Activated effector memory CD4-positive, alpha-beta T cell treated with Interleukin-2 at 50 U/mL for 16 hours (primary cell): ENCODE data around the gene TRMT44.
"Not testable (repeated sequence)": the region's sequence is repeated elsewhere in the genome, so short reads cannot be mapped to it uniquely, and the experiment has no call there.

Source experiments
- DNase-seq: peaks from one replicate; pipeline ENCODE4 v3.0.0-alpha.2; 2020

TRMT44 gene

DNA sequence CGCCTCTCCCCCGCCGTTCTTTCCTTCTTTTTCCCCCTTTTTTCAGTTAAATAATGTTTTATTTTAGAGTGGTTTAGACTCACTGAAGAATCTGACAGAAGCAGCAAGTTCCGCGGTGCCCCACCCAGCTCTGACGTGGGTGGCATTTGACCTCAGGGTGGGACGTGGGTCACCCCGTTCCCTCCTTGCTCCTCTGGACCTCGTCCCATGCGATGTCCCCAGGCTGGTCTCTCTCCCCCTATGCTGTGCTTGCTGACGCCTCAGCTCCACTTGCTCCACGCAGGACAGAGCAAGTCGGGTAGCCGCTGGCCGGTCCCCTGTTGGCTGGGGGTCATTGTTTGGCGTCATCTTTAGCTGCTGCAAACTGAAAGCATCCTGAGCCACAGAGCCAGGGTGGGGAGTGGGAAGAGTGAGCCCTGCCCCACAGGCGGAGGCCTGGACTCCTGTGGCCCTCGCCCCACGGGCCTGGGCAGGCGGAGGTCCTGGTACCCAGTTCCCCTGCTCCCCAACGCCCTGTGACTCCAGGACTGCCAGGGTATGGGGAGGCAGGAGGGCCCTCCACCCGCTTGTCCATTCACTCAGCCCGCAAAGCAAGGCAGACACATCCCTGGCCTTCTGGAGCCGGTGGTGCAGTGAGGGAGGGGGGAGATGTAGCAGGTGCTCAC, 30.8 kb downstream of the TRMT44 start:
- DNase-seq: no peak

DNA sequence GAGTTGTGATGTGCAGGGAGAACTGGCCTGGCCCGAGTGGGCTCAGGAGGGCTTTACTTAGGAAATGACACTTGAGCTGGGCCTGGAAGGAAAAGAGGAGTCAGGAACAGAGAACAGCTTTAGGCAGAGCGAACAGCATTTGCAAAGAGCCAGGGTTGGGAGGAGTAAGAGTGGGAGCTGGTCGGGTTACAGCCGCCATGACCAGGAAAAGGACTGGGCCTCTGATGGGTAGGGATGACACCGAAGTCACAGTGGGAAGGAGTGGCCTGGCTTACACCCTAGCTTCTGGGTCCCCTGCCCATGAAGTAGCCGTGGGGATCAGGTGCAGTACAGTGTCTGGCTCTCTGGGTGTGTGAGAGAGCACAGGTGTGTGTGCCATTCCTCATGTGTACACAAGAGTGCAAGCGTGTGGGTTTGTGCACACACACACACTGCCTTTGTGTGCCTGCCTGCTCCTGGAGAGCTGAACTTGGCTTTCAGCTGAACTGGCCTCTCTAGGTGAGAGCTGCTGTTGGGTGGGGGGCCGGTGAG, 31.6 kb downstream of the TRMT44 start:
- no peak for DNase-seq

DNA sequence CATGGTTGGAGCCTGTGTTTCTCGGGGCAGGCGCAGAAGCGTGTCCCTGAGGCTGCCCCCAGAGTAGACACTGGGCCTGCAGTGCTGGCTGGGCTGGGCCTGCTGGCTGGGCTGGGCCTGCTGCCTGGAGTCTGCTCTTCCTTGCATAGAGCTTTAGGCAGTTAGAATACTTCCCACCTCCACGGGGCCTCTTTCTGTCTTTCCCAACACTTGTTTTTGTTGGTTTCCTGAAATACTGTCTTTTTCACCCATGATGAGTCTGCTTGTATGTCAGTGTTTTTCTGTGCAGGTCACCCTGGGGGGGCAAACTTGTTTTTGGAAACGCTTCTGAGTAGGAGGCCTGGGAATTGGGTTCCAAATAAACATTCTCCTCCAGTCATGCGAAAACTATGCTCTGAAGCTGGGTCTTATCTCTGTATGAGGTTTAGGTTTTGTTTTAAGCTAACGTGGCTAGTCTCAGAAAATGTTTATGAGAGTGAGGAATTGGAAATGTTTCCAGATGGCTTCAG, 32.2 kb downstream of the TRMT44 start:
- DNase-seq: no peak

DNA sequence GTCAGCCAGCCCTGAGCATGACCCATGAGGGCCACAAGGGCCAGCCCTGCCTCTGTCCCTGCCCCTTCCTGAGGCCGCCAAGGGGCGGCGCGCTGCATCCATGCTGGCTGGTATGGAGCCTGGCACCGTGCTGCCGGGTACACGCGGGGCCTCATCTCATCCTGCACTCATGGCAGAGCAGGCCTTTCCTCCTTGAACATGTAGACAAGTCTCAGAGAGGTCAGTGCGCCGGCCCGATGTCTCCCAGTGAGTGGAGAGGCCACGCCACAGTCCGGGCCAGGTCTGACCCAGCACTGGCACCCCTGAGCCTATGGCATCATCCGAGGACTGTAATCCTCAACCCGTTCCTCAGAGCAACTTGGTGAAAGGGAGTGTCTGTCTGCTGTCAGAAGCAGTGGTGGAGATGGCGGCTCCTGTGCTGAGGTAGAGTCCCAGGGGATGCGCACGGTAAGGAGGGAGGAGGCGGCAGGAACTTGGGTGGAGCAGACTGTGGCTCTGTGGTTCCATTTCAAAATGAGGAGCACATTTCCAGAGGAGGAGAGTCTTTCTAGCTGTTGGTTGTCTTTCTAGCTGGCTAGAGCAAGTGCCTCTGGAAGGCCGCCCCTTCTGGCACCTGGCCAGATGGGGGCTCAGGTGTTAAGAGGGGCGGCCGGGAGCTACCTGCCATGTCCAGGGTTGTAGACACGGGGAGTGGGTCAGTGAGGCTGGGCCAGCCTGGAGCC, 32.8 kb downstream of the TRMT44 start:
- no peak for DNase-seq

DNA sequence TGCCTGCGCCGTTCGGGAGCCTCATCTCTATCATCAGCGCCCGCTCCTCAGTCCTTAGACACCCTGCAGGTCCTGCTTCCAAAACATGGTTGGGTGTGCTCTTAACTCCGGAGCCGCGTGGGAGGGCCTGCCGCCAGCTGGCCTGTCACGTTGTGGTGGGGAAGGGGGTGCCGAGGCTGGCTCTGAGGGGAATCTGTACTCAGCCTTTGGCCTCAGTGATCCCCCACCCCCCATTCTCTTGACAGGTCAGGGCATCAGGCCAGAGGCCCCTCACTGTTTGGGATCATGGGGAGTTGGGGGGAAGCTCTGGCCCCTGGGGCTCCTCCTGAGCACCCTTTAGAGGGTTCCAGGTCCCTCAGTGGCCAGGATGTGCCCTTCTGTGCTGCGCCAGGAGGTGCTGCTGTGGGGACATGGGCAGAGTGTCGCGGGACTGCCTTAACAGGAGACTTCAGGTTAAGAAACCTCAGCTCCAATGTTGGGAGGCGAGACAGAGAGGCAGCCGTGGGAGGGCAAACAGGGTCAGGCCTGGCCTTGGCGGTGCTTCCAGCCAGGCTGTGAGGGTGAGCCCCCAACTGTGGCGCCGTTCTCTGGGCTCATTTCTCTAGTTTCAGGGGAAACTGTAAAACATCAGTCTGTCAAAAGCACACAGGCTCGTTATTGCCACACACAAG, 33.5 kb downstream of the TRMT44 start:
- no peak for DNase-seq

DNA sequence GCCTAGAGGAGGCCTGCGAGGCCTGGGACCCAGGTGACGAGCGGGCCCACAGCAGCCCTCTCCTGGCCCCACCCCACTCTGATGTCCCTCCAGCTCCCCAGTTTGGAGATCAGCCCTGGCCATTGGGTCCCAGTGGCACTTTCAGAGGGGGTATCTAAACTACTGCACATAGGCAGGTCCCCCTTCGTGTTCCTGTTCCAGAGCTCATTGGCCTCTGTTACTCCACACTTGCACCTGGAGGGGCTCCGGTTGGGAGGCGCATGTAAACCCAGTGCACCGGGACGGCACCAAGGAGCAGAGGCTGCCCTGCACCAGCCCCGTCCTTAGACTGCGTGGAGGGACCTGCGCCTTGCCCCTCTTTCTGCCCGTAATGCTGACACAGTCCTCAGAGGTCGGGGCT, 34.3 kb downstream of the TRMT44 start:
- no peak for DNase-seq

DNA sequence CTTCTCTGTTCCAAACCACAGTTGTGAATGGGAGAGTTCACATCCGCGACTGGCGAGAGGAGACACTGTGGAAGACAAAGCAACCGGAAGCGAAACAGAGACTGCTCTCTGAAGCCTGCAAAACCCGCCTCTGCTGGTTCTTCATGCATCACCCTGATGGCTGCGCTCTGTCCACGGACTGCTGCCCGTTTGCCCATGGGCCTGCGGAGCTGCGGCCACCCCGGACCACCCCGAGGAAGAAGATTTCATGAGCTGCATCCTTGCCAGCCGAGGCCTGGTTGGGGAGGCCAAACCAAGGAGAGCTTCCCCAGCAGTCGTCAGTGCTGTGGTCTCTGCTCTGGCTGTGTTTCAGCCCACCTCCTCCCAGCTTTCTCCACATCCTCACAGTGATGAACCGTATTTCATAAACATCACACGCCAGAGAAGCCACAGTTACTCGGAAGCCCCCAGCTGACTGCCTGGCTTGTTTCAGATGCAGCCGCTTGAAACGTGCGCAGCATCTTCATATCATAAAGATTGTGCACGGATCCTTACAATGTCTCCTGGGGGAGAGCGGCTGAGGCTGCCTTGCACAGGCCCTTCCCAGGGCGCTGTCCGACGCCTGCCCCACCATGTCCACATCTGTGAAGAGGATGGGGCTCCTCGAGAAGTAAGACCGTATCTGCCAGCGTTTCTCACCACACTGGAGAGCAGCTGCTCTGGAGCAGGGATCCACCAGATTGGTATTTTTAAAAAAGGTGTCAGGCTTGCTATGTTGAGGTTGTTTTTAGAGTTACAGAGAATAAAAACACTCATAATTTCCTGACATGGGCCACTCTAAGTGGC, 35.4 kb downstream of the TRMT44 start:
- no peak for DNase-seq

DNA sequence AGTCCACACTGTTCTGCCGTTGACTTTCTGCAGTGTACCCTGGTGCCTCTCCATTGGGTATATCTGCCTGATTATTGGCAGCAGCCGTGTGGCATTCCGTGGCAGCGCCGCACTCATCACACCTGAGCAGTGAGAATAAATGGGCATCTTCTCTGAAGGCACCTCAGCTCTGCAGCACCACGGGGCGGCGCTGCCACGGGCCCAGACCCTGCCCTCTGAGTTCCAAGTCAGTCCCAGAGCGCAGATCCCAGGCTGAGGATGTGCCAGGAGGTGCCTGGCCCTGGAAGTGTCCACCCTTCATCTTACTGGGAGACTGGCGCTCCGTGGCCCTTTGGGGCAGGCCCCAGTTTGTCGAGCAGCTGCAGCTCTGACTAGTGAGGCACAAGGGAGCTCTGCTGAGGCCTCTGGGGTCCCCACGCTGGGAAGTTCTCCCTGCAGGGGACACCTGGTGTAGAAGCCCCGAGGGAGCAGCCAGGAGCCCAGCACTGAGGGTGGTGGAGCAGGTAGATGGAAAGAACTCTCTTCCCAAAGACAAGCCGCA, 36.6 kb downstream of the TRMT44 start:
- no peak for DNase-seq

DNA sequence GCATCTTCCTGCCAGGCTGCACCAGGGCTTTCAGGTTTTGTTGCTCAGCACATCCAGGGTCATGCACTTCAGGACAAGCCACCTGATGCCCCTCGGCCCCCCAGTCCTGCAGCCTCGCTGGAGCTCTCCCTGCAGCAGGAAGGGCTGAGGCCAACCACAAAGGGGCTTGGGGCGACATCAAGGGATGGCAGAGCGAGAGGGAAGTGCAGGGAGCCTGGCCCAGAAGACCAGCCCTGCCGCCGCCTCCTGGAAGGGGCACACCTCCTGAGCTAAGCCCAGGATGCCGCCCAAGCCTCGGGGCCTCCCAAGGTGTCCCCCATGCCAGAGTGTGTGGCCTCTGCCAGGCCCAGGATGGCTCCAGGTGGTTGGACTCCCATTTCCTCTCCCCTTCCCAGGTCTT, 37.1 kb downstream of the TRMT44 start:
- no peak for DNase-seq

DNA sequence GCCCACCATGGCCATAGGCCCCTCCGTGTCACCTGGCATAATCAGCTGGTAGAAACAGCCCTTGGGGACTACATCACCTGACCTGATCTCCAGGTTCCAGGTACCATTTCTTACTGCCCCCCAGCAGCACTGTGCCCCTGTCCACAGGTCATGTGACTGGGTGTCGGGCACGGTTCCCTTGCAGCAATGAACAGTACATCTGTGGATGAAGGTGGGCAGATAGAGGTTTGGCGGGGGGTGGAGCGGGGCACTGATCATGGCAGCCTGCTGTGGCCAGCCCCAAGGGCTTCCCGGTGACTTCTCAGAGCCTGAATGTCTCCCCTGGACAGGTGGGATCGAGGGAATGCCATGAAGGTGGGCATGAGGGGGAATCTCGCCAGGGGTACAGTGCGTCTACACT, 37.8 kb downstream of the TRMT44 start:
- DNase-seq: no peak

DNA sequence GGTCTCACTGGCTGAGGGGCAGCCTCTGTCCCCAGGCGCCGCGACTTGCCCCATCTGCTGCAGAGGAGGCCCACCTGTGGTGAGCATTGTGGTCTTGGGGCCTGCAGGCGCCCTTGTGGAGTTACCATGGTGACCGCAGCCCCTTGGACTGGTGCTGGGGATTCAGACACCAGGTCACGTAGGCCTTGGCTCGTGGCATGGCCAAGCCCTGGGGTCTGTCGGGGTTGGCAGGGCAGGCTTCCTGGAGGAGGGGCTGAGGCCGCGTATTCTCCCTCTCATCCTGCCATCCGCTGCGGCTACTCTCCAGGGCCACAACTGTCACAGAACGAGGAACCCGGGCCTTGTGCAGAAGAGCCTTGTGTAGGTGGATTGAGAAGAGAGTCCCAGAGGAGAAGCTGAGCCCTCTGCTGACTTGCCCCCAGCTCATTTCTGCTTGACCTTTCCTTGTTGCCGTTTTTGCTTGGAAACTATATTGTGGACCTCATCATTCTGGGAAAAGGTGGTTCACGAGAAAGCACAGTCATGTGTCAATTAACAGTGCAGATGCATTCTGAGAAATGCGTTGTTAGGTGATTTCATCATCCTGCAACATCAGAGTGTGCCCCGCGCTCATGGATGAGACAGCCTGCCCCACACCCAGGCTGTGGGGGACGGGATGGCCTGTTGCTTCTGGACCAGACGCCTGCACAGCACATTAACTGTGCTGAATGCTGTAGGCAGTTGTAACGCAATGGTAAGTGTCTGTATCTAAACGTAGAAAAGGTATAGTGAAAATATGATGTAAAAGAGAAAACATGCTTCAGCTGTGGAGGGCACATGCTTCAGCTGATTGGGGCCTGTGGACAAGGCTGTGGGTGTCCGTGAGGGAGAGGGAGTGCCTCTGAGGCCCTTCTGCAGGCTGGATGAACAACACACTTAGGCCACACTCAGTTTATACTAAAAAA, 38.5 kb downstream of the TRMT44 start:
- no peak for DNase-seq

DNA sequence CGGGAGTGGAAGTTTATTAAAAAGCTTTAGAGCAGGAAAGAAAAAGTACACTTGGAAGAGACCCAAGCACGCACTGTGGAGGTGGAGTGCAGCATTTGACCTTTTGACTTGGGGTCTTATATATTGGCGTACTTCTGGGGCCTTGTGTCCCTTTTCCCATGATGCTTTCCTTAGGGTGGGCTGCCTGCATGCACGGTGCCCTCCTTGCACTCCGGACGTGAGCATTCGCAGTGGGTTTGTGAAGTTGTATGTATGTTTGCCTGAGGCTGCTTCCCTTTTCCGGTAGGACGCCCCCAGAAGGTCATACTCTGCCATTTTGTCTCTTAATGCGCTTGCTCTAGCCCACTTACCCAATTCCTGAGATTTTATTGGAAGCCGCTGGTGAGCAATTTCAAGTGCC, 39.6 kb downstream of the TRMT44 start:
- no peak for DNase-seq

DNA sequence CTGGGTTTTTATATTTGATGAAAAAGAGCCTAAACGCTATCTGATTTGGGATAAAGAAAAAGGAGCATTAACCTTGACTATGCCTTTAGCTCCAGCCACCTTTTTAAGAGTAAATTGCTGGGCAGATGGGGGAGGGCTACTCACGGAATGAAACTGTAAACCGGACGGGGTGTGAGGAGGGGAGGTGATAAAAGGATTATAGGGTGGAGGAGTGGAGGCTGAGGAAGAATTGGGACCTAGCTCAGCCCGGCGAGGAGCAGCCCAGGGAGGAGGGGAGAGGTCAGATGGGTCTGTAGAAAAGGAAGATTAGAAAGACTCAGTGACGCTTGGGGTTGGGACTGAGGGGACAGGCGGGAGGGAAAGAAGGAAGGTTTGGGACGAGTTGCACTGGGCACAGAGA, 46.1 kb downstream of the TRMT44 start:
- DNase-seq: not testable (repeated sequence)

DNA sequence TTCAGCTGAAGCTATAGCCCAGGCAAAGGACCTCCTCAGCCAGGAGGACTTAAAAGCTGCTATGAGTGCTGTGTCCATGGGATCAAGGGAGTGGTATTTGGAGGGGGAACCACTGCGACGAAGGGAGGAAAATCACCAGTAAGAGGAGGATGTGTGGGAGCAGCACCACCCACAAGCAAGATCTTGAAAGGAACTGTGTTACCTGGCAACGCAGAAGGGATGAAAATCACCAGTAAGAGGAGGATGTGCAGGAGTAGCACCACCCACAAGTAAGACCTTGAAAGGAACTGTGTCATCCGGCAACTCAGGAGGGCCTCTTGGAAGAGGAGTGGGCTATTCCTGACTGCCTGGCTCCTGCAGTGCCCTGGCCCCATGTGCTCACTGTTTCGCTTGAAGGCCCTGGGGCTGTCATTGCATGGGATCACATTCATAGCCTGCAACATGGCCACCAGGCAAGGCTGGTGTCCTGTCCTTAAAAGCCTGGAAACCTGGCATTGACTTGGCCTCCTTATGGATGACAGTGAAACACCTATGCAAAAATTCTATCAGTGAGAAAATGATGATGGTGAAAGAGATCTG, 48.3 kb downstream of the TRMT44 start:
- no peak for DNase-seq

DNA sequence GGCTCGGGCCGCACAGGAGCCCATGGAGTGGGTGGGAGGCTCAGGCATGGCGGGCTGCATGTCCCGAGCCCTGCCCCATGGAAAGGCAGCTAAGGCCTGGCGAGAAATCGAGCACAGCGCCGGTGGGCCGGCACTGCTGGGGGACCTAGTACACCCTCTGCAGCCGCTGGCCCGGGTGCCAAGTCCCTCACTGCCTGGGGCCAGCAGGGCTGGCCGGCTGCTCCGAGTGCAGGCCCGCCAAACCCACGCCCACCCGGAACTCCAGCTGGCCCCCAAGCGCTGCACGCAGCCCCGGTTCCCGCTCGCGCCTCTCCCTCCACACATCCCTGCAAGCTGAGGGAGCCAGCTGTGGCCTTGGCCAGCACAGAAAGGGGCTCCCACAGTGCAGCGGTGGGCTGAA, 50.9 kb downstream of the TRMT44 start:
- DNase-seq: not testable (repeated sequence)

DNA sequence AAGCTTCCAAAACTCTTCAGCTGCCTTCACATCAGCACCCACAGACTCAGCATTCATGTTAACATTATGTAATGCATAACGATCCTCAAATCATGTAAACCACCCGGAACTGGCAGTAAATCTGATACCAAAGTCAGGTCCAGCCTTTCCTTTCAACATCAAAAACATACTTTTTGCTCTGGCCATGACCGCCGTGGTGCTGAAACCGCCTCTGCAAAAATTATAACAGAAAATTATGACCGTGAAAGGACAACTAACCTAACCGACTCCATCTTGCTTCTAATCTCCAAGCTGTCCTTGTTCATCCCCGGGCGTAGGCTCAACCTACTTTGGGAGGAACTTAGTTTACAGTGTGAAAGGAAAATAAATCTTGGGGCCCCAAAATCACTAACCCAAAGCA, 51.6 kb downstream of the TRMT44 start:
- no peak for DNase-seq

DNA sequence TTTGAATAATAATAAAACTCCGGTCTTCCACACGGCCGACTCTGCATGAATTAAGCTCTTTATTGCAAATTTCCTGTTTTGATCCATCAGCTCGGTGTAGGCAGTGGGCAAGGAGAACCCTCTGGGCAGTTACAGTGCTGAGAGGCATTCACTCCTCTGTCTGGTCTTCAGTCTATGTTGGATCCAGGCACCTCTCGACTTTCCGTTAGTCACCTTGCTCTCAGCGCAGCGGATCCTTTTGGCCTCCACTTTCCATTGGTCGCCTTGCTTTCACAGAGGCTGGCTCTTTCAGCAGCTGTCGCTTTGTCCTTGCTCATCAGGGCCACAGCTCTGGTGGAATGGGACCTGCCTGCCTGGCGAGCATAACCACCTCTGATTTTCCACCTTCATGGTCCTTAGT, 52.9 kb downstream of the TRMT44 start:
- DNase-seq: no peak

DNA sequence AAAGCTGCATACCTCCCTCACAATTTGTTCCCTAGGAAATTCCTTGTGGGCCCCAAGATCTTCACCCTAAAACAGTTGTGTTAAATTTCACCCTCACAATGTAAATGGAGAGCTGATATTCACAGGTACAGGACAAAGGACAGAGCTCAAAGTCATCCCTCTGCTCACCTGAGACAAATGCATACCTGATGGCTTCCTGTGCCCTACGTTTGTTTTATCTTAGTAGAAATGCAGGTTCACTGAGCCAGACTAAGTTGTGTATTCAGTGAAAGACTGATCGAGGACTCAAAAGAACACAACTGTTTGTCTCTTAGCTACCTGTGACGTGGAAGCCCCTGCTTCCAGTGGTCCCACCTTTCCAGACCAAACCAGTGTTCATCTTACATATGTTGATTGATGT, 53.6 kb downstream of the TRMT44 start:
- no peak for DNase-seq

DNA sequence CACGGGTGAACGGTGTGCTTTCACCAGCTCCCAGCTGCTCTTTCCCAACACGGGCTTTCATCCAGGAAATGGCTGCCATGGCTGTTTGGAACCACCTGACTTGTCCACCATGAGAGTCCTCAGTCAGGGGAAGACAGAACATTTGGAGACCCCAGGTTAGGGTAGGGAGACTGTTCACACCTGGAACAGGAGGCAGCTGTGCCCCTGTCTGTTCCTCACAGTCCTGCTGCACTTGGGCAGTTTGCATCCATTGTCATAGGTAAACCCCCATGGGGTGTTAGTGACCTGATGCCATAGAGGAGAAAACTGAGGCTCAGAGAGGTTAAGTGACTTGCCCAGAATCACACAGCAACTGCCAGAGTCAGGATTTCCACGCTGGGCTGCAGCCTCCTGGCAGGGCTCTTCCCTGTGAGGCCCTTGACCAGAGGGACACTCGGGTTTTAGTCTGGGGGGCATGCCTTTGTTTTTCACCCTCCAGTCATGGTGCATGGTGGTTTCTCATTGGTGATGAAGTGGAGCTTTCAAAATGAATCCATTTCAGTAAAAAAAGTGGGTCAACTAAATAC, 54.5 kb downstream of the TRMT44 start:
- no peak for DNase-seq

DNA sequence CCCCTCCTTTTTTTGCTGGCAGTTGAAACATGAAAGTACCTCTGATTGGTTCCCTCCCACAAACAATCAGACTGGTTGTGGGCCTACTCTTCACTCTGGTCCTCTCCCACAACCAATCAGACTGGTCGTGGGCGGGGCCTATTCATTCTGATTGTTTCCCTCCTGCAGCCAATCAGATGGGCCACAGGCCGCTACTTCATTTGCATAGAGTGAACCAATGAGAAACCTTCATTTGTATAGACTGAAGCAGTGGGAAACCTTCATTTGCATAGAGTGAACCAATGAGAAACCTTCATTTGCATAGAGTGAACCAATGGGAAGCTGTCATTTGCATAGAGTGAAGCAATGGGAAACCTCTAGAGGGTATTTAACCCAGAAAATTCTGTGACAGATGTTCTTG, 55.2 kb downstream of the TRMT44 start:
- DNase-seq: no peak

DNA sequence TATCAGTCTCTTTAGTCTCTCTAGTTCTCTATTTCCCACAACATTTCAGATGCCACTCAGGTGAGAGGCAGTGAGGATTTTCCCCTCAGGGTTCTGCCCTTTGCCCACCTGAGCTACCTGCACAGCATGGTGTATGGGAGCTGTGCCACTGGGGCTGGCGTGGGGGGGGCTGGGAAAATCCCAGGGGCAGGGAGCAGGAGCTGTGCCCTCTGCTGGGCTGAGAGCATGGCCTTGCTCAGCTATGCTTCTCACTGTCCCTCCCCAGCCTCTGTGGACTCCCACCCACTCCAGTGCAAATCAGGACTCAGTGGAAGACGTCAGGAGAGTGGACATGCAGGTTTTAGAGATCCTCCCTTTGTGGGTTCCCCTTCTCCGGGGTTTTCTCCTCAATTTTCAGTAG, 57.2 kb downstream of the TRMT44 start:
- no peak for DNase-seq
